Measurements from ENCODE around the gene PCDHA4.

DNA sequence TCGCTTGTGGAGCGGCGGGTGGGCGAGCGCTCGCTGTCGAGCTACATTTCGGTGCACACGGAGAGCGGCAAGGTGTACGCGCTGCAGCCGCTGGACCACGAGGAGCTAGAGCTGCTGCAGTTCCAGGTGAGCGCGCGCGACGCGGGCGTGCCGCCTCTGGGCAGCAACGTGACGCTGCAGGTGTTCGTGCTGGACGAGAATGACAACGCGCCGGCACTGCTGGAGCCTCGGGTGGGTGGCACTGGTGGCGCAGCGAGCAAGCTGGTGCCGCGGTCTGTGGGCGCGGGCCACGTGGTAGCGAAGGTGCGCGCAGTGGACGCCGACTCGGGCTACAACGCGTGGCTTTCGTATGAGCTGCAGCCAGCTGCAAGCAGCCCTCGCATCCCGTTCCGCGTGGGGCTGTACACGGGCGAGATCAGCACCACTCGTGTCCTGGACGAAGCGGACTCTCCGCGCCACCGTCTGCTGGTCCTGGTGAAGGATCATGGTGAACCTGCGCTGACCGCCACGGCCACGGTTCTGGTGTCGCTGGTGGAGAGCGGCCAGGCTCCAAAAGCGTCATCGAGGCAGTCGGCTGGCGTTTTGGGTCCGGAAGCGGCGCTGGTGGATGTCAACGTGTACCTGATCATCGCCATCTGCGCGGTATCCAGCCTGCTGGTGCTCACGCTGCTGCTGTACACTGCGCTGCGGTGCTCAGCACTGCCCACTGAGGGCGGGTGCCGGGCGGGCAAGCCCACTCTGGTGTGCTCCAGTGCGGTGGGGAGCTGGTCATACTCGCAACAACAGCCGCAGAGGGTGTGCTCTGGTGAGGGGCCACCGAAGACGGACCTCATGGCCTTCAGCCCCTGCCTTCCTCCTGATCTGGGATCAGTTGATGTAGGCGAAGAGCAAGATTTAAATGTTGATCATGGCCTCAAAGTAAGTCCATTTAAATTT, 36.2 kb downstream of the PCDHA4 start:
- no peak for TF ChIP-seq EZH2phosphoT487 (IDR thresholded peaks at IDR 0.05)
- TF ChIP-seq, protein P1, sequence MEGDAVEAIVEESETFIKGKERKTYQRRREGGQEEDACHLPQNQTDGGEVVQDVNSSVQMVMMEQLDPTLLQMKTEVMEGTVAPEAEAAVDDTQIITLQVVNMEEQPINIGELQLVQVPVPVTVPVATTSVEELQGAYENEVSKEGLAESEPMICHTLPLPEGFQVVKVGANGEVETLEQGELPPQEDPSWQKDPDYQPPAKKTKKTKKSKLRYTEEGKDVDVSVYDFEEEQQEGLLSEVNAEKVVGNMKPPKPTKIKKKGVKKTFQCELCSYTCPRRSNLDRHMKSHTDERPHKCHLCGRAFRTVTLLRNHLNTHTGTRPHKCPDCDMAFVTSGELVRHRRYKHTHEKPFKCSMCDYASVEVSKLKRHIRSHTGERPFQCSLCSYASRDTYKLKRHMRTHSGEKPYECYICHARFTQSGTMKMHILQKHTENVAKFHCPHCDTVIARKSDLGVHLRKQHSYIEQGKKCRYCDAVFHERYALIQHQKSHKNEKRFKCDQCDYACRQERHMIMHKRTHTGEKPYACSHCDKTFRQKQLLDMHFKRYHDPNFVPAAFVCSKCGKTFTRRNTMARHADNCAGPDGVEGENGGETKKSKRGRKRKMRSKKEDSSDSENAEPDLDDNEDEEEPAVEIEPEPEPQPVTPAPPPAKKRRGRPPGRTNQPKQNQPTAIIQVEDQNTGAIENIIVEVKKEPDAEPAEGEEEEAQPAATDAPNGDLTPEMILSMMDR (IDR thresholded peaks at IDR 0.05) = no peak
